ENCODE results near the gene OR2AE1. TPM values are rescaled to one million over a fixed set of nuclear protein-coding genes. Genes with fewer than 3 reads are reported as not detected.

The OR2AE1 gene, protein sequence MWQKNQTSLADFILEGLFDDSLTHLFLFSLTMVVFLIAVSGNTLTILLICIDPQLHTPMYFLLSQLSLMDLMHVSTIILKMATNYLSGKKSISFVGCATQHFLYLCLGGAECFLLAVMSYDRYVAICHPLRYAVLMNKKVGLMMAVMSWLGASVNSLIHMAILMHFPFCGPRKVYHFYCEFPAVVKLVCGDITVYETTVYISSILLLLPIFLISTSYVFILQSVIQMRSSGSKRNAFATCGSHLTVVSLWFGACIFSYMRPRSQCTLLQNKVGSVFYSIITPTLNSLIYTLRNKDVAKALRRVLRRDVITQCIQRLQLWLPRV
- total RNA-seq: not detected
- polyA plus RNA-seq: 0.07 TPM
- long read RNA-seq, donor 1: 0 reads
- long read RNA-seq, donor 2: 0 reads
- long read RNA-seq, donor 3: 0 reads
- long read RNA-seq, donor 4: 0 reads
- long read RNA-seq, donor 5: 0 reads
- long read RNA-seq, donor 6: 0 reads
- long read RNA-seq, donor 7: 0 reads
- long read RNA-seq, donor 8: 0 reads
- long read RNA-seq, donor 9: 0 reads
- long read RNA-seq, donor 10: 0 reads

DNA sequence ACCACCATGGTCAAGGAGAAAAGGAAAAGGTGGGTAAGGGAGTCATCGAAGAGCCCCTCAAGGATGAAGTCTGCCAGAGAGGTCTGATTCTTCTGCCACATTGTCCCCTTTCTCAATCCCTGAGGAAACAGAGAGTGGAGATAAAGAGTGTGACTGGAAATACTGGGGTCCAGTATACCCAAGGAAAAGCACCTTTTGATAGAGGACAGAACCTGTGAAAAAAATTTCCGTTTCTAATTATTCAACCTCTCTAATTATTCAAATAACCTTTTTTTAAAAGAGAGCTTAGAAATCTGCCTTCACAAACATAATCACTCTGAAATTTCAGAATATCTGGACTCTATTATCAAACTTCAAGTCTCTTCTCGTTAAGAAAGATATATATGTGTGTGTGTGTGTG lies at the start of gene OR2AE1:
Gene OR2AE1 (minus strand): TSS at position 101 of the 400 bp plus-strand sequence. CDS start 0 bp downstream, at position 101.
- DNase-seq (ENCODE audit: low read depth in 6 of 9, low spot score in 9 of 9): no peak
- H3K27ac ChIP-seq (ENCODE audit: low read depth in 1 of 2, low read length in 1 of 2): no peak within 1 kb of the TSS
- no peaks in the 10 kb centered on the region for H3K4me1 ChIP-seq (ENCODE audit: control insufficient read depth in 2 of 2, insufficient read depth in 2 of 2, low read length in 2 of 2)
- H3K9me3 ChIP-seq (ENCODE audit: control insufficient read depth in 2 of 2, insufficient read depth in 1 of 2, low read length in 1 of 2): no peaks in the 10 kb centered on the region
- no peaks in the 10 kb centered on the region for H3K36me3 ChIP-seq (ENCODE audit: control insufficient read depth in 2 of 2, insufficient read depth in 2 of 2, low read length in 1 of 2)
- 95% methylated on average over 3 of the region's 3 CpGs for WGBS
- no peaks in the 10 kb centered on the region for H3K27me3 ChIP-seq (ENCODE audit: control insufficient read depth in 2 of 2, insufficient read depth in 1 of 2, low read length in 1 of 2)
- H3K4me3 ChIP-seq (ENCODE audit: low read length in 2 of 2): no peak within 1 kb of the TSS

DNA sequence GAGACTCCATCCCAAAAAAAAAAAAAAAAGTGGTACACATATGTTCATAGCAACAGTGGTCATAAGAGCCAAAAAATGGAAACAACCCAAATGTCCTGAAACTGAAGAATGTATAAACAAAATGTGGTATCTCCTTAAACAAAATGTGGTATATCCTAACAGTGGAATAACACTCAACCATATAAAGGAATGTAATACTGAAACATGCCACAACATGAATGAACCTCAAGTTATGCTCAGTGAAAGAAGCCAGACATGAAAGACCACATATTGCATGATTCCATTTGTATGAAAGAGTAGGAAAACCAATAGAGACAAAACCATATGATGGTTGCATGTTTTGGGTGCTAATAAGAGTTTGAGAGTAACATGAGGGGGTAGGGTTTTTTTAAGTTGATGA lies 49.5 kb upstream of the OR2AE1 start:
- H3K27ac ChIP-seq (ENCODE audit: low read depth in 1 of 2, low read length in 1 of 2): no peak overlapping the region
- no peaks in the 10 kb centered on the region for H3K36me3 ChIP-seq (ENCODE audit: control insufficient read depth in 2 of 2, insufficient read depth in 2 of 2, low read length in 1 of 2)
- no peak for DNase-seq (ENCODE audit: low read depth in 6 of 9, low spot score in 9 of 9)
- peaks cover 0 to 25% of the 10 kb centered on the region in 2 donors for H3K27me3 ChIP-seq (ENCODE audit: control insufficient read depth in 2 of 2, insufficient read depth in 1 of 2, low read length in 1 of 2)
- no peaks in the 10 kb centered on the region for H3K9me3 ChIP-seq (ENCODE audit: control insufficient read depth in 2 of 2, insufficient read depth in 1 of 2, low read length in 1 of 2)
- peaks cover 0 to 9% of the 10 kb centered on the region in 2 donors for H3K4me1 ChIP-seq (ENCODE audit: control insufficient read depth in 2 of 2, insufficient read depth in 2 of 2, low read length in 2 of 2)
- no peak overlapping the region for H3K4me3 ChIP-seq (ENCODE audit: low read length in 2 of 2)

DNA sequence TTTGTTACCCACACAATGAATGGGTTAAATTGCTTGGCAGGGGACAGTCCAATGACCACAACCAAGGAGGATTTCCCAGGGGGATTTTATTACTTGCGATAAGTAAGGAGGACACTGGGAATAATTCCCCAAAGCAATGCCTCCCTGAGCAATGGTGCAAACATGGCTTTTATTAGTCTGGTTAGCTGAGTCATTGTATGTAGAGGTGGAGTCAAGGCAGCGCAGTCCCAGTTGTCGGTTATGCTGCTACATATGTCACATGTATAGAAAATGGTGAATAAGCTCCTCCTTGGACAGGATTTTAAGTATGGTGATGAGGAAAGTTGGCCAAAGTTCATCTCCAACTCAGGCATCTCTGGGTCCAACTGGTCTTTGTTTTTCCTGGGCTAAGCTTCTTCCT lies 46.4 kb upstream of the OR2AE1 start:
- no peak overlapping the region for H3K27ac ChIP-seq (ENCODE audit: low read depth in 1 of 2, low read length in 1 of 2)
- no peak for DNase-seq (ENCODE audit: low read depth in 6 of 9, low spot score in 9 of 9)
- peaks cover 2 to 13% of the 10 kb centered on the region in 2 donors for H3K4me1 ChIP-seq (ENCODE audit: control insufficient read depth in 2 of 2, insufficient read depth in 2 of 2, low read length in 2 of 2)
- H3K27me3 ChIP-seq (ENCODE audit: control insufficient read depth in 2 of 2, insufficient read depth in 1 of 2, low read length in 1 of 2): peaks cover 0 to 12% of the 10 kb centered on the region in 2 donors
- peaks cover 0 to 8% of the 10 kb centered on the region in 2 donors for H3K9me3 ChIP-seq (ENCODE audit: control insufficient read depth in 2 of 2, insufficient read depth in 1 of 2, low read length in 1 of 2)
- H3K4me3 ChIP-seq (ENCODE audit: low read length in 2 of 2): no peak overlapping the region
- H3K36me3 ChIP-seq (ENCODE audit: control insufficient read depth in 2 of 2, insufficient read depth in 2 of 2, low read length in 1 of 2): no peaks in the 10 kb centered on the region
- 97% methylated on average over 3 of the region's 3 CpGs for WGBS

DNA sequence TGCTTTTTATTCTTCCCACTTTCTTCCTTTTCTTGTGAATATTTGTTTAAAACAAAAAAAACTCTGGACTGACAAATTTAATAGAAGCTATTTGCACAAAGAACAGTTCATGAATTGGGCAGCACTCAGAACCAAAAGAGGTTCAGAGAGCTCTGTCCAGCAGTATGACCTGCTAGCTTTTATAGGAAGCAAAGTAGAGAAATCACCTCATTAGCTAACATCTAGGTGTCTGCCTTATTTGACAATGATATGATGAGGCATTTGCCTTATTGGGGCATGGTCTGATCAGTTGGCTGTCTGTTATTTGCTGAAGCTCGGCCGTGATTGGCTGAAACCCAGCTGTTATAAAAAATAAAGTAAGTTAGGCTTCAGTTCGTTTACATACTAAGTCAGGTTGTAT lies 43.3 kb upstream of the OR2AE1 start:
- H3K4me1 ChIP-seq (ENCODE audit: control insufficient read depth in 2 of 2, insufficient read depth in 2 of 2, low read length in 2 of 2): peaks cover 8 to 16% of the 10 kb centered on the region in 2 donors
- H3K27me3 ChIP-seq (ENCODE audit: control insufficient read depth in 2 of 2, insufficient read depth in 1 of 2, low read length in 1 of 2): no peaks in the 10 kb centered on the region

DNA sequence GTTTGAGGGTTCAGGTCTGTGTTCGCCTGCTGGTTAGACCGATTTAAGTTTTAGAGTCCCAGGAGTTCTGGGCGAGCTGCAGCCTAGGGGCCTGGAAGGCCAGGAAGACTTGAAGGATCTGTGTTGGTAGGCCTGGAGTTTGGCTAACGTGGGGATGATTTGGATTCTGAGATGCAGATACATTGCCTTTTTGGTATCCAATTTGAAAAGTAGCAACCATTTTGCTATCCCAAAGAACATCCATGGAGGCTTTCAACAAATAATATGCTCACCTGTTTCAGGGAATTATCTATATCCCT lies 42.9 kb upstream of the OR2AE1 start:
- WGBS: 52% methylated on average over 4 of the region's 4 CpGs
- H3K36me3 ChIP-seq (ENCODE audit: control insufficient read depth in 2 of 2, insufficient read depth in 2 of 2, low read length in 1 of 2): peaks cover 8 to 20% of the 10 kb centered on the region in 2 donors
- peak overlapping the region; percentile 93 for H3K4me3 ChIP-seq (ENCODE audit: low read length in 2 of 2)
- H3K4me1 ChIP-seq (ENCODE audit: control insufficient read depth in 2 of 2, insufficient read depth in 2 of 2, low read length in 2 of 2): peaks cover 8 to 16% of the 10 kb centered on the region in 2 donors
- DNase-seq (ENCODE audit: low read depth in 6 of 9, low spot score in 9 of 9): no peak
- H3K9me3 ChIP-seq (ENCODE audit: control insufficient read depth in 2 of 2, insufficient read depth in 1 of 2, low read length in 1 of 2): peaks cover 0 to 8% of the 10 kb centered on the region in 2 donors
- no peaks in the 10 kb centered on the region for H3K27me3 ChIP-seq (ENCODE audit: control insufficient read depth in 2 of 2, insufficient read depth in 1 of 2, low read length in 1 of 2)
- H3K27ac ChIP-seq (ENCODE audit: low read depth in 1 of 2, low read length in 1 of 2): peak overlapping the region; percentile 80 to 84

More for the DNA sequence above, 43.3 kb upstream of the OR2AE1 start:
- peak in 1 of 9 donors; percentile 16 for DNase-seq (ENCODE audit: low read depth in 6 of 9, low spot score in 9 of 9)
- no peak overlapping the region for H3K27ac ChIP-seq (ENCODE audit: low read depth in 1 of 2, low read length in 1 of 2)
- H3K9me3 ChIP-seq (ENCODE audit: control insufficient read depth in 2 of 2, insufficient read depth in 1 of 2, low read length in 1 of 2): peaks cover 0 to 8% of the 10 kb centered on the region in 2 donors
- H3K4me3 ChIP-seq (ENCODE audit: low read length in 2 of 2): peak overlapping the region; percentile 93
- H3K36me3 ChIP-seq (ENCODE audit: control insufficient read depth in 2 of 2, insufficient read depth in 2 of 2, low read length in 1 of 2): peaks cover 8 to 18% of the 10 kb centered on the region in 2 donors
- WGBS: over 99% methylated on average over 3 of the region's 3 CpGs

DNA sequence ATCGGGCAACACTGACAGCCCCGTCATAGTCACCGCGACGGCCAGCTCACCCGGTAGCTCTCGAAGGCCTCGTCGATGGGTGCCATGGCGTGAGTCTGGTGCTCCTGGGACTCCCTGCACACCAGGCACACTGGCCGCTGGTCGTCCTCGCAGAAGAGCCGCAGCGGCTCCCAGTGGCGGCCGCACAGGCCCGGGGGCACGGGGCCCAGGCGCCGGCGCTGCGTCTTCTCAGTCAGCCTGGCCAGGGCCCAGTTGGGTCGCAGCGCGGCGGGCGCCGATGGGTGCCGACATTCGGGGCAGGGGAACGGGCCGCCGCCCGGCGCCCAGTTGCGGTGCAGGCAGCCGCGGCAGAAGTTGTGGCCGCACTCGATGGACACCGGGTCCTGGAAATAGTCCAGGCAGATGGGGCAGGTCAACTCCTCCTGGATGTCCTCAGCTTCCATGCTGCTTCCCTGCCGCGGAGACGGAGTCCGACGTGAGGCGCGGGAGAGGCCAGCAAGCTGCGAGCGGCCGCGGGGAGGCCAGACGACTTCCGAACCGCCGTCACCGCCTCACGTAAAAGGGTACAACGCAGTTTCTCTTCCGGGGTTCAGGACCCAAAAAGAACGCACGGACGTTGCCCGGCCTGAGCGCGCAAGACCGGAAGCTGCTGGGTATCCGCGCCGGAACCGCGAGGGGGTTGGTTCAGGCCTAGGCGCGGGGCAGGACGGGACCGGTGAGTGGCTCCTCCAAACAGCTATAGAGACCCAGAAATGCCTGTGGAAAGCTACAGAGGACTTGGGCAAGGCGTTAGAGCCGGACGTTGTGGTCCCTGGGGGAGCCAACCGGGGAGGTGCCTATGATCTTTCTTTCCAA lies 42.4 kb upstream of the OR2AE1 start, which contains the start of gene TRIM4:
Gene TRIM4 (minus strand): TSS at position 572 of the 855 bp plus-strand sequence. CDS start 129 bp downstream, at position 443.
- Histone ChIP-seq H3K36me3 (ENCODE audit: control insufficient read depth in 2 of 2, insufficient read depth in 2 of 2, low read length in 1 of 2) (peaks cover 8 to 20% of the 10 kb centered on the region in 2 donors), H3K27ac (ENCODE audit: low read depth in 1 of 2, low read length in 1 of 2) (peak within 1 kb of the TSS; percentile 80 to 84), H3K4me3 (ENCODE audit: low read length in 2 of 2) (peak within 1 kb of the TSS; percentile 93), H3K9me3 (ENCODE audit: control insufficient read depth in 2 of 2, insufficient read depth in 1 of 2, low read length in 1 of 2) (peaks cover 0 to 8% of the 10 kb centered on the region in 2 donors), H3K27me3 (ENCODE audit: control insufficient read depth in 2 of 2, insufficient read depth in 1 of 2, low read length in 1 of 2) (no peaks in the 10 kb centered on the region), H3K4me1 (ENCODE audit: control insufficient read depth in 2 of 2, insufficient read depth in 2 of 2, low read length in 2 of 2) (peaks cover 8 to 16% of the 10 kb centered on the region in 2 donors)
- 1% methylated on average over 81 of the region's 81 CpGs for whole genome bisulfite sequencing
- peak; percentile 65 to 91 (median 75) for DNase-seq (ENCODE audit: low read depth in 6 of 9, low spot score in 9 of 9)

DNA sequence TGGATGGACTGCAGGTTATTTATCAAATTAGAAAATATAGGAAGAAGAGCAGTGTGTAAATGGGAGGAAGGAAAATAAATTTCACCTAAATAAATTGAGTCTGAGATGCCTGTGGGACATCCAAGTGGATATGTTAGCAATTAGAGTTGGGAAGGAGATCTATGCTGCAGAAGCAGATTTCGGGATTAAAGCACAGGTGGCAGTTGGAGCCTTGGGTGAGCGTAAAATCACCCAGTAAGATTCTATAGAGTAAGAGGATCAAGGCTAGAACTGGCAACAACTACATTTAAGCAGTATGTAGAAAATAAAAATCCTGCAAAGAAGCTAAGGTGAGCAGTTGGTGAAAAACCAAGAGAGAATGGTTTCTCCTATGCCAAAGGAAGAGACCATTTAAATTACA lies 34.1 kb upstream of the OR2AE1 start:
- Histone ChIP-seq H3K4me3 (ENCODE audit: low read length in 2 of 2) (no peak overlapping the region), H3K9me3 (ENCODE audit: control insufficient read depth in 2 of 2, insufficient read depth in 1 of 2, low read length in 1 of 2) (no peaks in the 10 kb centered on the region), H3K36me3 (ENCODE audit: control insufficient read depth in 2 of 2, insufficient read depth in 2 of 2, low read length in 1 of 2) (peaks cover 24 to 43% of the 10 kb centered on the region in 2 donors), H3K27ac (ENCODE audit: low read depth in 1 of 2, low read length in 1 of 2) (no peak overlapping the region), H3K4me1 (ENCODE audit: control insufficient read depth in 2 of 2, insufficient read depth in 2 of 2, low read length in 2 of 2) (no peaks in the 10 kb centered on the region), H3K27me3 (ENCODE audit: control insufficient read depth in 2 of 2, insufficient read depth in 1 of 2, low read length in 1 of 2) (no peaks in the 10 kb centered on the region)
- no peak for DNase-seq (ENCODE audit: low read depth in 6 of 9, low spot score in 9 of 9)
- WGBS: 97% methylated on average over 2 of the region's 2 CpGs

DNA sequence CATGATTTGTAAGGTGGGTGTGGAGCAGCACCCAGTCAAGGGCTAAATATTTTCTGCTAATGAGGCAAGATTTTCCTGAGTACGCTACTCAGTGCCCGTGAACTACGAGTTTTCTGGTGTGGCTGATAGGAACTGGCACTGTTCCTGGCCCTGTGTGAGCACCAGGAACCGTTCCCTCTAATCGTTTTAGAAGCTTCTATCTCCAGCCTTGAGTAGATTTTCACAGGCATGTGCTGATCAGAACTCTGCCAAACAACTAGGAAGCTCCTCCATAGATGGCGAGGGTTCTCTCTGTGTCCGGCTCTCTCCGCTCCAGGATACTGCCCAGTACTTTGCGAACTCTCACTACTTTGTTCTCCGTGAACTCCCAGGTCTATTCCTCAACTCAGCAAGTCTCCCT lies 24.7 kb upstream of the OR2AE1 start:
- peaks cover 44 to 54% of the 10 kb centered on the region in 2 donors for H3K36me3 ChIP-seq (ENCODE audit: control insufficient read depth in 2 of 2, insufficient read depth in 2 of 2, low read length in 1 of 2)
- H3K4me3 ChIP-seq (ENCODE audit: low read length in 2 of 2): no peak overlapping the region
- H3K27ac ChIP-seq (ENCODE audit: low read depth in 1 of 2, low read length in 1 of 2): no peak overlapping the region
- H3K9me3 ChIP-seq (ENCODE audit: control insufficient read depth in 2 of 2, insufficient read depth in 1 of 2, low read length in 1 of 2): no peaks in the 10 kb centered on the region
- H3K4me1 ChIP-seq (ENCODE audit: control insufficient read depth in 2 of 2, insufficient read depth in 2 of 2, low read length in 2 of 2): no peaks in the 10 kb centered on the region
- no peaks in the 10 kb centered on the region for H3K27me3 ChIP-seq (ENCODE audit: control insufficient read depth in 2 of 2, insufficient read depth in 1 of 2, low read length in 1 of 2)
- DNase-seq (ENCODE audit: low read depth in 6 of 9, low spot score in 9 of 9): no peak
- WGBS: 98% methylated on average over 10 of the region's 10 CpGs

Measured in thymus (tissue), 14 donors.